RWPE2 (cell line): Measurements from ENCODE around the gene PTPRN2.

Source experiments
- ATAC-seq: fragments of 200-7000 bp; cut with Tn5 transposase; 3 replicates; pipeline ENCODE4 v1.9.1; 2021; ENCODE audit warnings: low read depth
- DNase-seq: peaks from one replicate; pipeline ENCODE4 v3.0.0-alpha.2; 2020; ENCODE audit warnings: low spot score
- H3K27ac ChIP-seq: fragments of 450-650 bp; 2 replicates; pipeline ENCODE4 v1.5.1; 2017; ENCODE audit warnings: mild to moderate bottlenecking; ENCODE audit not compliant: poor library complexity, severe bottlenecking
- H3K27me3 ChIP-seq: fragments of 250-450 bp; sonication (Bioruptor Pico); 2 replicates; pipeline ENCODE4 v1.5.1; 2021; ENCODE audit warnings: mild to moderate bottlenecking, moderate library complexity; ENCODE audit not compliant: insufficient read depth, poor library complexity, severe bottlenecking
- H3K36me3 ChIP-seq: fragments of 250-450 bp; sonication (Bioruptor Pico); 2 replicates; pipeline ENCODE4 v1.5.1; 2020; ENCODE audit warnings: low read depth, mild to moderate bottlenecking, moderate library complexity
- H3K4me1 ChIP-seq: fragments of 250-450 bp; sonication (Bioruptor Pico); 2 replicates; pipeline ENCODE4 v1.5.1; 2021; ENCODE audit warnings: mild to moderate bottlenecking, moderate library complexity; ENCODE audit not compliant: insufficient read depth, poor library complexity, severe bottlenecking
- H3K4me3 ChIP-seq: fragments of 250-450 bp; sonication (Bioruptor Pico); 2 replicates; pipeline ENCODE4 v1.5.1; 2021; ENCODE audit warnings: mild to moderate bottlenecking, moderate library complexity; ENCODE audit not compliant: severe bottlenecking
- H3K9me3 ChIP-seq: fragments of 250-450 bp; sonication (Bioruptor Pico); 2 replicates; pipeline ENCODE4 v1.5.1; 2021; ENCODE audit warnings: mild to moderate bottlenecking, moderate library complexity; ENCODE audit not compliant: severe bottlenecking
- TF ChIP-seq, protein P1 (sequence below): fragments of 450-650 bp; IDR thresholded peaks from one replicate; pipeline ENCODE4 v1.5.1; 2017; ENCODE audit warnings: mild to moderate bottlenecking, moderate library complexity; ENCODE audit not compliant: poor library complexity, severe bottlenecking

Gene PTPRN2

DNA sequence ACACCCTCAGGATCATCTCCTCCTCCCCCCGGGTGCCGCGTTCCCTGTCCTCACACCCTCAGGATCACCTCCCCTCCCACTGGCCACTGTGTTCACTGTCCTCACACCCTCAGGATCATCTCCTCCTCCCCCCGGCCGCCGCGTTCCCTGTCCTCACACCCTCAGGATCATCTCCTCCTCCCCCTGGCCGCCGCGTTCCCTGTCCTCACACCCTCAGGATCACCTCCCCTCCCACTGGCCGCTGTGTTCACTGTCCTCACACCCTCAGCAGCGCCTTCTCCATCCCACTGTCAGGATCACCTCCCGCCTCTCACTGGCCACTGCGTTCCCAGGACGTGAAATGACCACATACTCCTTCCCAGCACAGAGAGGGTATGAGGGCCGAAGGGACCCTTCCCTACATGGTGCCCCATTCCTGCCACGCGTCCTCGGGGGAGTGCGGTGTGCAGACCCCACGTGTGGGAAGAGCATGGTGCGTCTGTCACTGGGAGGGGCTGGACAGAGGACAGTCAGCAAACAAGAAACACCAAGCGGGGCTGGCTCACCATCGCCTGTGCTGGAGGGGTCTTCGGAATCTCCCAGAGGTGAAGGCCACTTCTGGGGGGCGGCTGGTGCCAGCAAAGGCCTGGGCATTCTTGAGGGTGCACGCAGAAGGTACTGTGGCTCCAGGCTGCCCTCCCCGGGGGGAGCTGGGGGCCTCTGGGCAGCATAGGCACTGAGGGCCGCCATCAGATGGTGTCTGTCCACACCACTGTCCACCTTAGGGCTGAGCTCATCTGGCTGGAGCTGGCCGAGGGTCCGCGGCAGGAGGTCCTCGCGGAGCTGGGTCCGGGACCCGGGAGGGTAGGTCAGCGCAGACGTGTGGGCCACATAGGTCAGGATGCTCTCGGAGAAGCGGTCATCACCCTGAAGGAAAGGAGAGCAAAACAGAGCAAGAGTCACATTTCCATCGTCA lies 421.0 kb downstream of the PTPRN2 start:
- DNase-seq, result no peak
- no peak for ATAC-seq
- H3K27me3 ChIP-seq, result no peaks in the 10 kb centered on the region
- H3K9me3 ChIP-seq, result peaks cover 1% of the 10 kb centered on the region
- no peaks in the 10 kb centered on the region for H3K36me3 ChIP-seq
- TF ChIP-seq, protein P1, sequence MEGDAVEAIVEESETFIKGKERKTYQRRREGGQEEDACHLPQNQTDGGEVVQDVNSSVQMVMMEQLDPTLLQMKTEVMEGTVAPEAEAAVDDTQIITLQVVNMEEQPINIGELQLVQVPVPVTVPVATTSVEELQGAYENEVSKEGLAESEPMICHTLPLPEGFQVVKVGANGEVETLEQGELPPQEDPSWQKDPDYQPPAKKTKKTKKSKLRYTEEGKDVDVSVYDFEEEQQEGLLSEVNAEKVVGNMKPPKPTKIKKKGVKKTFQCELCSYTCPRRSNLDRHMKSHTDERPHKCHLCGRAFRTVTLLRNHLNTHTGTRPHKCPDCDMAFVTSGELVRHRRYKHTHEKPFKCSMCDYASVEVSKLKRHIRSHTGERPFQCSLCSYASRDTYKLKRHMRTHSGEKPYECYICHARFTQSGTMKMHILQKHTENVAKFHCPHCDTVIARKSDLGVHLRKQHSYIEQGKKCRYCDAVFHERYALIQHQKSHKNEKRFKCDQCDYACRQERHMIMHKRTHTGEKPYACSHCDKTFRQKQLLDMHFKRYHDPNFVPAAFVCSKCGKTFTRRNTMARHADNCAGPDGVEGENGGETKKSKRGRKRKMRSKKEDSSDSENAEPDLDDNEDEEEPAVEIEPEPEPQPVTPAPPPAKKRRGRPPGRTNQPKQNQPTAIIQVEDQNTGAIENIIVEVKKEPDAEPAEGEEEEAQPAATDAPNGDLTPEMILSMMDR, result no peak
- no peaks in the 10 kb centered on the region for H3K4me1 ChIP-seq
- no peak overlapping the region for H3K27ac ChIP-seq
- H3K4me3 ChIP-seq, result no peak overlapping the region

DNA sequence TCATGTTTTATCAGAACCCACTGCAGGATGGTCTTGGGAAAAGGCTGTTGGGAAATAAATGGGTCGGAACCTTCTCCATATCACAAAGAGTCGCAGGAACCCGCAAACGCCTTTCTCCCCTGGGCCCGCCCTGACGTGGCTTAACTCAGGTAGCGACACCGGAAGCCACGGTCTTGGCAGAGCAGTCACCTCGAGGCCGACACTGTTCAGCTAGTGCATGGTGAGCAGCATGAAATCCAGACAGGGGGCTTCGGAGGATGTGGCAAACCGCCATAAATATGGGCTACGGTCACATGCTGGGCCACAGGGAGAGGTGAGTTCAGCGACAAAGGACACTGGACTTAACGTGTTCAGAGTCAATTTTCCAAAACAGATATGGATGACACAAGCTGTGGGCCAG lies 421.9 kb downstream of the PTPRN2 start:
- DNase-seq, result no peak
- Histone ChIP-seq H3K9me3 (no peaks in the 10 kb centered on the region), H3K36me3 (no peaks in the 10 kb centered on the region), H3K4me3 (no peak overlapping the region), H3K27ac (no peak overlapping the region), H3K4me1 (no peaks in the 10 kb centered on the region), H3K27me3 (no peaks in the 10 kb centered on the region)
- ATAC-seq, result no peak
- TF ChIP-seq, protein P1, result no peak

DNA sequence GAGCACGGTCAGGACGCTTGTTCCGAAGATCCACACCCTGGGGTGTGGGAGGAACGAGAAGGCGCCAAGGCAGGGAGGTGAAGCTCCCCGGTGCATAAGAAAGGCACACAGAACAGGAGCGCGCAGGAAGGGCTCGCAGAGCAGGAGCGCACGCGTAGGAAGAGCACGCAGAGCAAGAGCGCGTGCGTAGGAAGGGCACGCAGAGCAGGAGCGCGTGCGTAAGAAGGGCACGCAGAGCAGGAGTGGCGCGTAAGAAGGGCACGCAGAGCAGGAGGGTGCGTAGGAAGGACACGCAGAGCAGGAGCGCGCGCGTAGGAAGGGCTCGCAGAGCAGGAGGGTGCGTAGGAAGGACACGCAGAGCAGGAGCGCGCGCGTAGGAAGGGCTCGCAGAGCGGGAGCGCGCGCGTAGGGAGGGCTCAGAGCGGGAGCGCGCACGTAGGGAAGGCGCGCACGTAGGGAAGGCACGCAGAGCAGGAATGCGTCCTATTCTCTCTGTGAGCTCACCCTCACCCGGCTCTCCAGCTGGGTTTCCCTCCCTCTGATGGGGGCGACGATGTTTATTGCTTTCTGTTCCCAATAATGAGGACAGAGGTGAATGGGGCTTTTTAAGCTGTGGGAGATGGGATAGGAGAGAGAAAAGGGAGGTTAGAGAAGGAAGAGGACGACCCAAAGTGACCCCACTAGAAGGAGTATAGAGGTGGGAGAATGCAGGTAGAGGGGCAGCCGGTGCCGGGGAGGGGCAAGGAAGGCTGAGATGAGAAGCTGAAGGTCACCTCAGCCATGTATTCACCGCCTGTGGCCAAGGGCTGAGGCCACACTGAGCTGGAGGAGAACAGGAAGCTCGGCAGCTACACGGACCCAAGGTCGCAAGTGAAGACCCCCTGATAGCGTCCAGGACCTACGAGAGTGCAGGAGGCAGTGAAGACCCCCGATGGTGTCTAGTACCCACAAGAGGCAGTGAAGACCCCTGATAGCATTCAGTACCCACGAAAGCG lies 423.2 kb downstream of the PTPRN2 start:
- no peaks in the 10 kb centered on the region for H3K27me3 ChIP-seq
- TF ChIP-seq, protein P1, result no peak
- ATAC-seq (no peak), DNase-seq (no peak)
- H3K9me3 ChIP-seq, result no peaks in the 10 kb centered on the region
- H3K4me1 ChIP-seq, result no peaks in the 10 kb centered on the region
- H3K36me3 ChIP-seq, result no peaks in the 10 kb centered on the region
- no peak overlapping the region for H3K4me3 ChIP-seq
- no peak overlapping the region for H3K27ac ChIP-seq

DNA sequence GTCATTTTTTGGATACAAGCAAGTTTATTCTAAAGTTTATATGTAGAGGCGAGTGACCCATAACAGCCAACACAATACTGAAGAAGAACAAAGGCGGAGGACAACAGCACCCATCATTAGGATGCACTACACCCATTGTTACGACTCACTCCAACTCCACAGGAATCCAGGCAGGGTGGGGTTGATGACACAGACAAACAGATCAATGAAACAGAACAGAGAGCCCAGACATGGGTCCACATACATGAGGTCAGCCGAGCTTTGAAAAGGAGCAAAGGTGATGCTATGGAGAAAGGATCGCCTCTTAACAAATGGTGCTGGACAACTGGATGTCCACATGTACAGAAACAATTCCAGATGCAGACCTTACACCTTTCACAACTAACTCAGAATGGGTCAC lies 426.4 kb downstream of the PTPRN2 start:
- Histone ChIP-seq H3K4me3 (no peak overlapping the region), H3K27ac (no peak overlapping the region), H3K4me1 (no peaks in the 10 kb centered on the region), H3K36me3 (no peaks in the 10 kb centered on the region), H3K9me3 (peaks cover 7% of the 10 kb centered on the region), H3K27me3 (no peaks in the 10 kb centered on the region)
- DNase-seq (no peak), ATAC-seq (no peak)
- TF ChIP-seq, protein P1, result no peak
